Measurements from ENCODE around the gene CAP1. TPM values are rescaled to one million over a fixed set of nuclear protein-coding genes. Genes with fewer than 3 reads are reported as not detected.

Gene CAP1
- polyA plus RNA-seq, 2 of the 4 experiments (the other 2 are of a cell fraction), result 267 to 274 TPM

DNA sequence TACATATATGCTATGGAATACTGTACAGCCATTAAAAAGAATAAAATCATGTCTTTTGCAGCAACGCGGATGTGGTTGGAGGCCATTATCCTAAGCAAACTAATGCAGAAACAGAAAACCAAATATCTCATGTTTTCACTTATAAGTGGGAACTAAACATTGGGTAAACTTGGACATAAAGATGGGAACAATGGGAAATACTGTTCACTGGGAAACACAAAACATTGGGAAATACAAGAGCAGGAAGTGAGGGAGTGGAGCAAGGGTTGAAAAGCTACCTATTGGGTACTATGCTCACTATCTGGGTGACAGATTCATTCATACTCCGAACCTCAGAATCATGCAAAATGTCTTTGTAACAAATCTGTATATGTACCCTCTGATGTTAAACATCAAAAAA is 73.9 kb downstream of the CAP1 start:
- 57% methylated on average over 3 of the region's 3 CpGs for WGBS (ENCODE audit: missing lambda C conversion rate)
- no peak for FAIRE-seq
- Histone ChIP-seq H3K4me1 (no peaks in the 10 kb centered on the region), H3K9me3 (peaks cover 21% of the 10 kb centered on the region), H3K4me3 (no peak overlapping the region), H3K4me2 (no peak overlapping the region), H3K27ac (no peak overlapping the region)
- TF ChIP-seq RARB (CRISPR knock-in tag; IDR thresholded peaks at IDR 0.05) (no peak), NPAS2 (CRISPR knock-in tag; IDR thresholded peaks at IDR 0.05; ENCODE audit: borderline replicate concordance) (no peak), KDM1A (IDR thresholded peaks at IDR 0.05; ENCODE audit: low read depth) (no peak), FOSL2 (IDR thresholded peaks at IDR 0.05) (no peak), FOSL2 (CRISPR knock-in tag; IDR thresholded peaks at IDR 0.05) (no peak), HEYL (CRISPR knock-in tag; IDR thresholded peaks at IDR 0.05) (no peak), ZFP36 (IDR thresholded peaks at IDR 0.05; ENCODE audit: borderline replicate concordance, partially characterized antibody) (no peak), CEBPB (IDR thresholded peaks at IDR 0.05) (no peak), JUNB (IDR thresholded peaks at IDR 0.05) (no peak), JUN (IDR thresholded peaks at IDR 0.05) (no peak), EP300 (IDR thresholded peaks at IDR 0.05) (no peak), ESRRA (IDR thresholded peaks at IDR 0.05; ENCODE audit: borderline replicate concordance, low read length) (no peak), ELK1 (IDR thresholded peaks at IDR 0.05; ENCODE audit: low read depth, low read length) (no peak), FOXS1 (CRISPR knock-in tag; IDR thresholded peaks at IDR 0.05) (no peak), SMC3 (IDR thresholded peaks at IDR 0.05) (no peak), HOXA7 (CRISPR knock-in tag; IDR thresholded peaks at IDR 0.05) (no peak)
- TF ChIP-seq, protein P1, sequence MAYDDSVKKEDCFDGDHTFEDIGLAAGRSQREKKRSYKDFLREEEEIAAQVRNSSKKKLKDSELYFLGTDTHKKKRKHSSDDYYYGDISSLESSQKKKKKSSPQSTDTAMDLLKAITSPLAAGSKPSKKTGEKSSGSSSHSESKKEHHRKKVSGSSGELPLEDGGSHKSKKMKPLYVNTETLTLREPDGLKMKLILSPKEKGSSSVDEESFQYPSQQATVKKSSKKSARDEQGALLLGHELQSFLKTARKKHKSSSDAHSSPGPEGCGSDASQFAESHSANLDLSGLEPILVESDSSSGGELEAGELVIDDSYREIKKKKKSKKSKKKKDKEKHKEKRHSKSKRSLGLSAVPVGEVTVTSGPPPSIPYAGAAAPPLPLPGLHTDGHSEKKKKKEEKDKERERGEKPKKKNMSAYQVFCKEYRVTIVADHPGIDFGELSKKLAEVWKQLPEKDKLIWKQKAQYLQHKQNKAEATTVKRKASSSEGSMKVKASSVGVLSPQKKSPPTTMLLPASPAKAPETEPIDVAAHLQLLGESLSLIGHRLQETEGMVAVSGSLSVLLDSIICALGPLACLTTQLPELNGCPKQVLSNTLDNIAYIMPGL (CRISPR knock-in tag; IDR thresholded peaks at IDR 0.05; ENCODE audit: borderline replicate concordance), result no peak
- TF ChIP-seq, protein P2, sequence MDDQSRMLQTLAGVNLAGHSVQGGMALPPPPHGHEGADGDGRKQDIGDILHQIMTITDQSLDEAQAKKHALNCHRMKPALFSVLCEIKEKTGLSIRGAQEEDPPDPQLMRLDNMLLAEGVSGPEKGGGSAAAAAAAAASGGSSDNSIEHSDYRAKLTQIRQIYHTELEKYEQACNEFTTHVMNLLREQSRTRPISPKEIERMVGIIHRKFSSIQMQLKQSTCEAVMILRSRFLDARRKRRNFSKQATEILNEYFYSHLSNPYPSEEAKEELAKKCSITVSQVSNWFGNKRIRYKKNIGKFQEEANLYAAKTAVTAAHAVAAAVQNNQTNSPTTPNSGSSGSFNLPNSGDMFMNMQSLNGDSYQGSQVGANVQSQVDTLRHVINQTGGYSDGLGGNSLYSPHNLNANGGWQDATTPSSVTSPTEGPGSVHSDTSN (IDR thresholded peaks at IDR 0.05), result no peak
- no peak for ATAC-seq
- CTCF ChIA-PET, result no interaction called here
- no peak for DNase-seq (ENCODE audit: low read depth in 1 of 2, low spot score in 1 of 2)
- POLR2A ChIA-PET, result no interaction called here

DNA sequence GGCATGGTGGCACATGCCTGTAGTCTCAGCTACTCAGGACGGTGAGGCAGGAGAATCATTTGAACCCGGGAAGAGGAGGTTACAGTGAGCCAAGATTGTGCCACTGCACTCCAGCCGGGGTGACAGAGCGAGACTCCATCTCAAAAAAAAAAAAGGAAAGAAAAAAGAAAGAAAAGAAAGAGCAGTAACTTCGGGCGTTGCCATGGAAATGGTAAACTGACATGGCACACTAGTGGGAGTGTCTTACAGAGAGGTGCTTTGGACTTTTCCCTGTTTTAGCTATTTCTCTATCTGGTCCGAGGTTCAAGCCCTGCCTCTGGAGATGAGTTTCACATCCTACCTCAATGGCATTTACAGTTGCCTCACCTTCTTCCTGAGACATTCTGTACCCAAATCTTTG is 79.6 kb downstream of the CAP1 start:
- FAIRE-seq (no peak), DNase-seq (ENCODE audit: low read depth in 1 of 2, low spot score in 1 of 2) (no peak), ATAC-seq (no peak)
- ChIA-PET CTCF (interaction anchor here (0.7 to 1.6 kb wide), 3 partner anchors 24 to 316 kb away, joined by 3 to 6 read pairs (median 4); no protein-coding TSS in a partner anchor), POLR2A (no interaction called here)
- Histone ChIP-seq H3K4me2 (no peak overlapping the region), H3K4me3 (no peak overlapping the region), H3K4me1 (no peaks in the 10 kb centered on the region), H3K27ac (no peak overlapping the region), H3K9me3 (no peaks in the 10 kb centered on the region)
- 11% methylated on average over 7 of the region's 7 CpGs for WGBS (ENCODE audit: missing lambda C conversion rate)
- no peak for TF ChIP-seq NFE2L2 (conservative IDR thresholded peaks at IDR 0.05; ENCODE audit: low read length)
- TF ChIP-seq MAFK (IDR thresholded peaks at IDR 0.05; ENCODE audit: partially characterized antibody), result no peak
- no peak for TF ChIP-seq ZSCAN20 (CRISPR knock-in tag; IDR thresholded peaks at IDR 0.05)
- TF ChIP-seq MYC (IDR thresholded peaks at IDR 0.05; ENCODE audit: borderline replicate concordance, low read length), result no peak

Other genes with a start within 250 kb of the CAP1 start
- gene TRIT1, start 157.2 kb upstream of the CAP1 start, polyA plus RNA-seq (2011; rRNA removed), result 22.8 and 25.3 TPM in 2 replicates
- 13.6 to 15.0 TPM (median 13.9 TPM) in 3 replicates for gene TRIT1, start 157.2 kb upstream of the CAP1 start, polyA plus RNA-seq (2017; fragmentation: RNase III; extraction: RNeasy Plus Mini Kit Qiagen cat#74134 plus additional on column Dnase treatment)
- gene MYCL, start 138.8 kb upstream of the CAP1 start, polyA plus RNA-seq (2011; rRNA removed), result 1.3 and 1.5 TPM in 2 replicates
- 0.62 to 0.68 TPM (median 0.67 TPM) in 3 replicates for gene MYCL, start 138.8 kb upstream of the CAP1 start, polyA plus RNA-seq (2017; fragmentation: RNase III; extraction: RNeasy Plus Mini Kit Qiagen cat#74134 plus additional on column Dnase treatment)
- gene MFSD2A, start 85.6 kb upstream of the CAP1 start, polyA plus RNA-seq (2011; rRNA removed), result 3.1 and 3.9 TPM in 2 replicates
- 2.8 to 3.0 TPM (median 2.9 TPM) in 3 replicates for gene MFSD2A, start 85.6 kb upstream of the CAP1 start, polyA plus RNA-seq (2017; fragmentation: RNase III; extraction: RNeasy Plus Mini Kit Qiagen cat#74134 plus additional on column Dnase treatment)
- 40.2 and 64.3 TPM in 2 replicates for gene PPT1, start 56.5 kb downstream of the CAP1 start, polyA plus RNA-seq (2011; rRNA removed)
- gene PPT1, start 56.5 kb downstream of the CAP1 start, polyA plus RNA-seq (2017; fragmentation: RNase III; extraction: RNeasy Plus Mini Kit Qiagen cat#74134 plus additional on column Dnase treatment), result 55.9 to 57.2 TPM (median 56.7 TPM) in 3 replicates
- 7.9 and 8.3 TPM in 2 replicates for gene RLF, start 120.7 kb downstream of the CAP1 start, polyA plus RNA-seq (2011; rRNA removed)
- gene RLF, start 120.7 kb downstream of the CAP1 start, polyA plus RNA-seq (2017; fragmentation: RNase III; extraction: RNeasy Plus Mini Kit Qiagen cat#74134 plus additional on column Dnase treatment), result 4.5 to 4.8 TPM (median 4.7 TPM) in 3 replicates
- gene TMCO2, start 207.2 kb downstream of the CAP1 start, polyA plus RNA-seq (2011; rRNA removed), result not detected in 2 replicates
- not detected in 3 replicates for gene TMCO2, start 207.2 kb downstream of the CAP1 start, polyA plus RNA-seq (2017; fragmentation: RNase III; extraction: RNeasy Plus Mini Kit Qiagen cat#74134 plus additional on column Dnase treatment)
- gene ZMPSTE24, start 217.5 kb downstream of the CAP1 start, polyA plus RNA-seq (2011; rRNA removed), result 40.5 and 61.3 TPM in 2 replicates
- 41.0 to 44.3 TPM (median 41.9 TPM) in 3 replicates for gene ZMPSTE24, start 217.5 kb downstream of the CAP1 start, polyA plus RNA-seq (2017; fragmentation: RNase III; extraction: RNeasy Plus Mini Kit Qiagen cat#74134 plus additional on column Dnase treatment)